ENCODE measurements around the gene VAMP8. TPM values are rescaled to one million over a fixed set of nuclear protein-coding genes. Genes with fewer than 3 reads are reported as not detected.
A peak's percentile ranks its signal among the peaks of the same experiment; 100 is the strongest.

Gene VAMP8
- total and polyA plus RNA-seq, 2 donors, result 133 to 433 TPM

DNA sequence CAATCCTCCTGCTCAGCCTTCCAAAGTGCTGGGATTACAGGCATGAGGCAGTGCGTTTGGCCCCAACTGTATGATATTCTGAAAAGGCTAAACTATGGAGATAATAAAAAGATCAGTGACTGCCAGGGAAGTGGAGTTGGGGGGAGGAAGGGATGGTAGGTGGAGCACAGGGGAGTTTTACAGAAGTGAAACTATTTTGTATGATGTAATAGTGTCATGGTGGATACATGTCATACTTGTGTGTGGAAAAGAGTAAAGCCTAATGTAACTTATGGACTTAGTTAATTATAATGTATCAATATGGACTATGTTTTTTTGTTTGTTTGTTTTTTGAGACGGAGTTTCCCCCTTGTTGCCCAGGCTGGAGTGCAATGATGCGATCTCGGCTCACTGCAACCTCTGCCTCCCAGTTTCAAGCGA lies 13.2 kb upstream of the VAMP8 start:
- H3K4me3 ChIP-seq (ENCODE audit: low read length in 2 of 2), result no peak overlapping the region
- WGBS, result 96% methylated on average over 5 of the region's 5 CpGs
- DNase-seq (ENCODE audit: low read depth in 6 of 9, low spot score in 9 of 9), result no peak
- H3K27me3 ChIP-seq (ENCODE audit: control insufficient read depth in 2 of 2, insufficient read depth in 1 of 2, low read length in 1 of 2), result no peaks in the 10 kb centered on the region
- peaks cover 3 to 15% of the 10 kb centered on the region in 2 donors for H3K4me1 ChIP-seq (ENCODE audit: control insufficient read depth in 2 of 2, insufficient read depth in 2 of 2, low read length in 2 of 2)
- no peaks in the 10 kb centered on the region for H3K36me3 ChIP-seq (ENCODE audit: control insufficient read depth in 2 of 2, insufficient read depth in 2 of 2, low read length in 1 of 2)
- no peak overlapping the region for H3K27ac ChIP-seq (ENCODE audit: low read depth in 1 of 2, low read length in 1 of 2)
- H3K9me3 ChIP-seq (ENCODE audit: control insufficient read depth in 2 of 2, insufficient read depth in 1 of 2, low read length in 1 of 2), result no peaks in the 10 kb centered on the region

DNA sequence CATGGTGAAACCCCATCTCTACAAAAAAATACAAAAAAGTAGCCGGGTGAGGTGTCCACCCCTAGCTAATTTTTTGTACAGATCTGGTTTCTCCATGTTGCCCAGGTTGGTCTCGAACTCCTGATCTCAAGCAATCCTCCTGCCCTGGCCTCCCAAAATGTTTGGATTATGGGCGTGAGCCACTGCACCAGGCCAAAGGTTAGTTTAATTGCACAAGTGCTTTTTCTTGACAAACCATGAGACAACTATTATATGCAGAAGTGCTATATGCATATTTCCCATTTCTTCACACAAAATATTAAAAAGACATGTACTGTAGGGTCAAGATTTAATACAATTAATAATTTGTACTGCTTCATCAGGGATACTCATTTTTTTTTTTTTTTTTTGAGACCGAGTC lies 11.1 kb upstream of the VAMP8 start:
- Histone ChIP-seq H3K4me3 (ENCODE audit: low read length in 2 of 2) (no peak overlapping the region), H3K9me3 (ENCODE audit: control insufficient read depth in 2 of 2, insufficient read depth in 1 of 2, low read length in 1 of 2) (no peaks in the 10 kb centered on the region), H3K36me3 (ENCODE audit: control insufficient read depth in 2 of 2, insufficient read depth in 2 of 2, low read length in 1 of 2) (no peaks in the 10 kb centered on the region), H3K27me3 (ENCODE audit: control insufficient read depth in 2 of 2, insufficient read depth in 1 of 2, low read length in 1 of 2) (no peaks in the 10 kb centered on the region), H3K27ac (ENCODE audit: low read depth in 1 of 2, low read length in 1 of 2) (no peak overlapping the region), H3K4me1 (ENCODE audit: control insufficient read depth in 2 of 2, insufficient read depth in 2 of 2, low read length in 2 of 2) (peaks cover 3 to 4% of the 10 kb centered on the region in 2 donors)
- WGBS, result 85% methylated on average over 4 of the region's 4 CpGs
- no peak for DNase-seq (ENCODE audit: low read depth in 6 of 9, low spot score in 9 of 9)

DNA sequence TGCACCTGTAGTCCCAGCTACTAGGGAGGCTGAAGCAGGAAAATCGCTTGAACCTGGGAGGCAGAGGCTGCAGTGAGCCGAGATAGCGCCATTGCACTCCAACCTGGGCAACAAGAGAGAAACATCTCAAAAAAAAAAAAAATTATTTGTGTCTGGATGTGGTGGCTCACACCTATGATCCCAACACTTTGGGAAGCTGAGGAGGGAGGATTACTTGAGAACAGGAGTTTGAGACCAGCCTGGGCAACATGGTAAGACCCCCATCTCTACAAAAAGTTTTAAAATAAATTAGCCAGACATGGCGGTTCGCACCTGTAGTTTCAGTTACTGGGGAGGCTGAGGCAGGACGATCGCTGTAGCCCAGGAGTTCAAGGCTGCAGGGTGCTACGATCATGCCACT lies 1.6 kb upstream of the VAMP8 start:
- peaks cover 0 to 2% of the 10 kb centered on the region in 2 donors for H3K36me3 ChIP-seq (ENCODE audit: control insufficient read depth in 2 of 2, insufficient read depth in 2 of 2, low read length in 1 of 2)
- H3K27ac ChIP-seq (ENCODE audit: low read depth in 1 of 2, low read length in 1 of 2), result no peak overlapping the region
- no peak overlapping the region for H3K4me3 ChIP-seq (ENCODE audit: low read length in 2 of 2)
- H3K4me1 ChIP-seq (ENCODE audit: control insufficient read depth in 2 of 2, insufficient read depth in 2 of 2, low read length in 2 of 2), result peaks cover 23 to 38% of the 10 kb centered on the region in 2 donors
- H3K27me3 ChIP-seq (ENCODE audit: control insufficient read depth in 2 of 2, insufficient read depth in 1 of 2, low read length in 1 of 2), result no peaks in the 10 kb centered on the region
- DNase-seq (ENCODE audit: low read depth in 6 of 9, low spot score in 9 of 9), result no peak
- no peaks in the 10 kb centered on the region for H3K9me3 ChIP-seq (ENCODE audit: control insufficient read depth in 2 of 2, insufficient read depth in 1 of 2, low read length in 1 of 2)
- WGBS, result 96% methylated on average over 8 of the region's 8 CpGs

DNA sequence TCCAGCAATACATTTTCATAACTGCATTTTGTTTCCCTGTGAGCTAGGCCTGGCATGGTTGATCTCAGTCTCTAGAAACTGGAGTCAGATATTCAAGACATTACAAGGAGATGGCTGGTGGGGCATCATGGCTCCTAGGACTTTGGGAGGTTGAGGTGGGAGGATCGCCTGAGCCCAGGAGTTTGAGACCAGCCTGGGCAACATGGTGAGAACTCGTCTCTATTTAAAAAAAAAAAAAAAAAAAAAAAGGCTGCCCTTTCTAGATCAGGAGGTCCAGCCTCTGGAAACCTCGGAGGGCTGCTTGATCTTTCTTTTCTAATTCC lies 362 bp upstream of the VAMP8 start:
- WGBS, result 35% methylated on average over 3 of the region's 3 CpGs

DNA sequence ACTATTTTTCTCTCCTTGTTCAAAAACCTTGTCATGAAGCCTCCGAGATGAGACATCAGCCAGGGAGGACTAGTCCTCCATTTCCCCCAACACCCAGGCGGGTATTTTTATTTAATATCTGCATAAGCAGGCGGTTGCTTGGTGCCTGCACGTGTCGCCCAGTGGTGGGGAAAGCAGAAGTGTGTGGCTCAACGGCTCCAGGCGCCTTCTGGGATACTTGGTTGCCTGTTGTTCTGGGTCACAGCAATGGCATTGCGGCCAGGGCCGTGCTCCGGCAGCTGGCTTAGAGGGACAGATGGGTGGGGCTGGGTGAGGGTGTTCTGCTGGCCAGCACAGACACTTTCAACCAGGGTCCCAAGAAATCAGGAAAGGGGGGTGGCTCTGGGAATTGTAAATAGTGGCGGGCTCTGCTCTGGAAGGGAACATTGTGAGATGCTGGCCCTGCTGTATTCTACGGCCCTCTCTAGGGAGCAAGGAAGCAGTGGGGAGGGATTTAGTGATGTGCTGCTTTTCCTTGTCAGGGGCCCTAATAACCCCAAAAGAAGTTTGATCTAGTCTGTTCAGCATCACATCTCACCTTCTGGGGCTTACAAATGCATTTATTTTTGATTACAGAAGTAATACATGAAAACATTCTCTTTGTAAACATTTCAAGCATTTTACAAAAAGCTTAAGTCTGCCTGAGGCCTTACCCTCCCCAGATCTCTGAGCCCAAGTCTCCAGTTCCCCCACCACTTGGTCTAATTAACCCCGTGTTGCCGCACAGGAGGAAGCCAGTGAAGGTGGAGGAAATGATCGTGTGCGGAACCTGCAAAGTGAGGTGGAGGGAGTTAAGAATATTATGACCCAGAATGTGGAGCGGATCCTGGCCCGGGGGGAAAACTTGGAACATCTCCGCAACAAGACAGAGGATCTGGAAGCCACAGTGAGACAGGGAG lies 1.1 kb downstream of the VAMP8 start:
- peaks cover 26 to 43% of the 10 kb centered on the region in 2 donors for H3K4me1 ChIP-seq (ENCODE audit: control insufficient read depth in 2 of 2, insufficient read depth in 2 of 2, low read length in 2 of 2)
- peak overlapping the region; percentile 46 to 83 for H3K27ac ChIP-seq (ENCODE audit: low read depth in 1 of 2, low read length in 1 of 2)
- 4% methylated on average over 19 of the region's 19 CpGs for whole genome bisulfite sequencing
- peaks cover 6 to 15% of the 10 kb centered on the region in 2 donors for H3K36me3 ChIP-seq (ENCODE audit: control insufficient read depth in 2 of 2, insufficient read depth in 2 of 2, low read length in 1 of 2)
- H3K4me3 ChIP-seq (ENCODE audit: low read length in 2 of 2), result peak overlapping the region; percentile 62 to 66
- DNase-seq (ENCODE audit: low read depth in 6 of 9, low spot score in 9 of 9), result peak in 3 of 9 donors; percentile 21 to 56 (median 26)
- no peaks in the 10 kb centered on the region for H3K27me3 ChIP-seq (ENCODE audit: control insufficient read depth in 2 of 2, insufficient read depth in 1 of 2, low read length in 1 of 2)
- H3K9me3 ChIP-seq (ENCODE audit: control insufficient read depth in 2 of 2, insufficient read depth in 1 of 2, low read length in 1 of 2), result peaks cover 0 to 2% of the 10 kb centered on the region in 2 donors

More for the DNA sequence above, 362 bp upstream of the VAMP8 start:
- peak overlapping the region; percentile 20 to 62 for H3K27ac ChIP-seq (ENCODE audit: low read depth in 1 of 2, low read length in 1 of 2)
- H3K4me3 ChIP-seq (ENCODE audit: low read length in 2 of 2), result no peak overlapping the region
- peaks cover 0 to 8% of the 10 kb centered on the region in 2 donors for H3K36me3 ChIP-seq (ENCODE audit: control insufficient read depth in 2 of 2, insufficient read depth in 2 of 2, low read length in 1 of 2)
- H3K4me1 ChIP-seq (ENCODE audit: control insufficient read depth in 2 of 2, insufficient read depth in 2 of 2, low read length in 2 of 2), result peaks cover 23 to 38% of the 10 kb centered on the region in 2 donors
- no peaks in the 10 kb centered on the region for H3K27me3 ChIP-seq (ENCODE audit: control insufficient read depth in 2 of 2, insufficient read depth in 1 of 2, low read length in 1 of 2)
- no peaks in the 10 kb centered on the region for H3K9me3 ChIP-seq (ENCODE audit: control insufficient read depth in 2 of 2, insufficient read depth in 1 of 2, low read length in 1 of 2)
- DNase-seq (ENCODE audit: low read depth in 6 of 9, low spot score in 9 of 9), result no peak

DNA sequence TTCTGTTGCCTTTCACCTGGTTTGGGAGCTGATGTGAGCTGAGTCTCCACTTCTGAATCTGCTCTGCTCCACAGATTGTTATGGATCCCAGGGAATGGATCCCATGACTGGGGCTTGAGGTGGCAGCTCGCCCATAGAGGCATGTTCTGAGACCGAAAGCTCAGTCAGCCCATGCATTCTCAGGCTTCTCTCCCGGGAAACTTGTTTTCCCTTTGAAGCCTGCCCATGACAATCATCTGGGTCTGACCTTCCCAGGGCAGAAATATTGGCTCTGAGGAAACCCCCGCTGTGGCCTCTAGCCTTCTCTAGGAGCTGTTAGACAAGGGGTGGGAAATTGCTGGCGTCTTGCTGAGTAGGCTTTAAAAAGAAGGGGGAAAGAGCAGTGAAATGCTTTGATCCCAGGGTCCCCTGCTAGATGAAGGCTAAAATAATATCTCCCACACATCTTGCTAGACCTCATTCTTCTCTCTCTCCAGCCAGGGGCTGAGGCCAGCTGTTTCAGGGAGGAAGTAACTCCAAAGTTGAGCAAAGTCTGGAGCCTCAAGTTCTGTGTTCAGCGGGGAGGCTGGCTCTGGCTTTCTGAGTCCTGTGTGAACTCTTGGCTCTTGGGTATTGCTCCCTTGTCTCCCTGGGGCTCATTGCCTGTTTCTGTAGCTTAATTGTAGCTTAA lies 2.0 kb downstream of the VAMP8 start:
- Histone ChIP-seq H3K36me3 (ENCODE audit: control insufficient read depth in 2 of 2, insufficient read depth in 2 of 2, low read length in 1 of 2) (peaks cover 6 to 15% of the 10 kb centered on the region in 2 donors), H3K9me3 (ENCODE audit: control insufficient read depth in 2 of 2, insufficient read depth in 1 of 2, low read length in 1 of 2) (peaks cover 0 to 2% of the 10 kb centered on the region in 2 donors), H3K27ac (ENCODE audit: low read depth in 1 of 2, low read length in 1 of 2) (peak overlapping the region; percentile 36 to 52), H3K27me3 (ENCODE audit: control insufficient read depth in 2 of 2, insufficient read depth in 1 of 2, low read length in 1 of 2) (no peaks in the 10 kb centered on the region), H3K4me1 (ENCODE audit: control insufficient read depth in 2 of 2, insufficient read depth in 2 of 2, low read length in 2 of 2) (peaks cover 27 to 50% of the 10 kb centered on the region in 2 donors), H3K4me3 (ENCODE audit: low read length in 2 of 2) (peak overlapping the region; percentile 62 to 66)
- WGBS, result 47% methylated on average over 6 of the region's 6 CpGs
- peak in 1 of 9 donors; percentile 47 for DNase-seq (ENCODE audit: low read depth in 6 of 9, low spot score in 9 of 9)

DNA sequence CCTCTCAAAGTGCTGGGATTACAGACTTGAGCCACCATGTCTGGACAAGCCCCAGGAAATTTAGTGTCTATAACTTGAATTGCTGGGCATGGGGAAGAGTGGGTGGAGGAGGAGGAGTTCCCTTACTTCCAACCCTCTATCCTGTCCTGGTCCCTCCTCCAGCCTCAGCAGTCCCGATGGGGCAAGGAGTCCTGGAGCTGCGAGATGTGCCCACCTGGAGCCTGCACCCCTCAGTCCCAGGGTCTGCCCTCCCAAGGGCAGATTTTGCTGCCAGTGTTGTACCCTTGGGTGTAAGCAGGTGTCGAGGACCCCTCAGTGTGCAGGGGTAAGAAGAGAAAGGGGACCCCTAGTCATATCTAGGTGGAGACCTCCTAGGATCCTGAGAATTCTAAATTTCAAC lies 2.8 kb downstream of the VAMP8 start:
- Histone ChIP-seq H3K27ac (ENCODE audit: low read depth in 1 of 2, low read length in 1 of 2) (no peak overlapping the region), H3K4me3 (ENCODE audit: low read length in 2 of 2) (no peak overlapping the region), H3K9me3 (ENCODE audit: control insufficient read depth in 2 of 2, insufficient read depth in 1 of 2, low read length in 1 of 2) (peaks cover 0 to 2% of the 10 kb centered on the region in 2 donors), H3K36me3 (ENCODE audit: control insufficient read depth in 2 of 2, insufficient read depth in 2 of 2, low read length in 1 of 2) (peaks cover 6 to 15% of the 10 kb centered on the region in 2 donors), H3K4me1 (ENCODE audit: control insufficient read depth in 2 of 2, insufficient read depth in 2 of 2, low read length in 2 of 2) (peaks cover 27 to 58% of the 10 kb centered on the region in 2 donors), H3K27me3 (ENCODE audit: control insufficient read depth in 2 of 2, insufficient read depth in 1 of 2, low read length in 1 of 2) (no peaks in the 10 kb centered on the region)
- whole genome bisulfite sequencing, result 93% methylated on average over 3 of the region's 3 CpGs
- no peak for DNase-seq (ENCODE audit: low read depth in 6 of 9, low spot score in 9 of 9)

DNA sequence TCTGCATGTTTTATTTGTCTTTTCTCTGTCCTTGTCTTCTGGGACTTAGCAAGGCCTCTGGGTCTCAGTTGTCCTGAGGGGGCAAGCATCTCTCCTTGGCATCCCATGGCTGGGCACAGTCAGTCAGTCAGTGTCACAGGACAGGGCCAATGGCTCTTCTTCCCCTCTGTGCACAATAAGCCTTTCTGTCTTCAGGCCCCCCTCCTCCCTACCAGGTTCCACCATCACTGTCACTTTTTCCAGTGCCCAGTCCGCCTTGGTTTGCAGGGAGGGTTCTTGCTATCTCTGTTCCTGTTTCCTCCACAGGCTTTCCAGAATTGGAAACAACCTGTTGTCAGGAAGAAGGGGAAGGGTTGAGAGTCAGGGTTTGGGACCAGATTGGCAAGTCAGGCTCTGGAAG lies 5.1 kb downstream of the VAMP8 start:
- Histone ChIP-seq H3K4me1 (ENCODE audit: control insufficient read depth in 2 of 2, insufficient read depth in 2 of 2, low read length in 2 of 2) (peaks cover 27 to 59% of the 10 kb centered on the region in 2 donors), H3K9me3 (ENCODE audit: control insufficient read depth in 2 of 2, insufficient read depth in 1 of 2, low read length in 1 of 2) (peaks cover 0 to 2% of the 10 kb centered on the region in 2 donors), H3K36me3 (ENCODE audit: control insufficient read depth in 2 of 2, insufficient read depth in 2 of 2, low read length in 1 of 2) (peaks cover 6 to 15% of the 10 kb centered on the region in 2 donors), H3K27ac (ENCODE audit: low read depth in 1 of 2, low read length in 1 of 2) (no peak overlapping the region), H3K27me3 (ENCODE audit: control insufficient read depth in 2 of 2, insufficient read depth in 1 of 2, low read length in 1 of 2) (no peaks in the 10 kb centered on the region), H3K4me3 (ENCODE audit: low read length in 2 of 2) (no peak overlapping the region)
- DNase-seq (ENCODE audit: low read depth in 6 of 9, low spot score in 9 of 9), result no peak
- WGBS, result 96% methylated on average over 1 of the region's 1 CpG
